Progenitor cell of endocrine pancreas (in vitro differentiated cells): ENCODE results near the gene TCEA3. TPM values are rescaled to one million over a fixed set of nuclear protein-coding genes. Genes with fewer than 3 reads are reported as not detected.

Experiments
- DNase-seq: peaks from one replicate; pipeline ENCODE4 v3.0.0; 2021; ENCODE audit warnings: low spot score; ENCODE audit not compliant: unreplicated experiment
- H3K27ac Mint-ChIP-seq: 2 replicates; pipeline ENCODE4 v1.8.0; 2021; ENCODE audit warnings: mild to moderate bottlenecking, moderate library complexity, mixed read lengths
- H3K27me3 Mint-ChIP-seq: 2 replicates; pipeline ENCODE4 v1.8.0; 2021; ENCODE audit warnings: mixed read lengths
- H3K36me3 Mint-ChIP-seq: 2 replicates; pipeline ENCODE4 v1.8.0; 2022; ENCODE audit warnings: mixed read lengths; ENCODE audit not compliant: insufficient read depth
- H3K4me1 Mint-ChIP-seq: 2 replicates; pipeline ENCODE4 v1.8.0; 2021; ENCODE audit warnings: low read depth, mixed read lengths
- H3K4me3 Mint-ChIP-seq: 2 replicates; pipeline ENCODE4 v1.8.0; 2021; ENCODE audit warnings: low read depth, mild to moderate bottlenecking, moderate library complexity, mixed read lengths
- H3K9me3 Mint-ChIP-seq: 2 replicates; pipeline ENCODE4 v1.8.0; 2021; ENCODE audit warnings: low read depth, mixed read lengths
- total RNA-seq: library from RNA; stranded (reverse); gene quantifications from 2 replicates; pipeline ENCODE4 v1.2.1, GENCODE V29; 2021
- TF ChIP-seq, protein P1 (sequence below): fragments of 200-600 bp; sonication (generic); IDR thresholded peaks from one replicate; pipeline ENCODE4 v1.5.0; 2021; ENCODE audit warnings: antibody characterized with exemption, mild to moderate bottlenecking; ENCODE audit not compliant: unreplicated experiment

Gene TCEA3
- total RNA-seq, 1 donor from 2014 or later = 12.9 TPM

DNA sequence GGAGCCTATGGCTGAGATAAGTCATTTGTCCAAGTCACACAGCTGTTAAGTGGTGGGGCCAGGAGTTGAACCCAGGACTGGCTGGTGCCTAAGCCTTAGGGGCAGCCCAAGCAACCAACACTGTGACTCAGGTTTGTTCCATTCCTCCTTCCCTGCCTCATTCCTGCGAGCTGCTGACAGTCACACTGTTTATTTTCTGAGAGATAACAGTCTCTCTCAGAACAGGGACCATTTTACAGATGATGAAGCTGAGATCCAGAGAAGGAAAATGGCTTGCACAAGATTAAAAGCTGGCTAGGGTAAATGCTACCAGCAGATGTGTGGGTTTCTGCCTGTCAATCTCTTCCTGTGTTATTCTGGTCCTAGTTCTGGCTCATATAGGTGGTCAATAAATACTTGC, 24.3 kb upstream of the TCEA3 start:
- Mint-ChIP-seq H3K4me3 (no peak overlapping the region), H3K36me3 (peaks cover 2% of the 10 kb centered on the region), H3K27me3 (no peaks in the 10 kb centered on the region), H3K4me1 (no peaks in the 10 kb centered on the region), H3K27ac (no peak overlapping the region), H3K9me3 (no peaks in the 10 kb centered on the region)
- DNase-seq = no peak
- TF ChIP-seq, protein P1, sequence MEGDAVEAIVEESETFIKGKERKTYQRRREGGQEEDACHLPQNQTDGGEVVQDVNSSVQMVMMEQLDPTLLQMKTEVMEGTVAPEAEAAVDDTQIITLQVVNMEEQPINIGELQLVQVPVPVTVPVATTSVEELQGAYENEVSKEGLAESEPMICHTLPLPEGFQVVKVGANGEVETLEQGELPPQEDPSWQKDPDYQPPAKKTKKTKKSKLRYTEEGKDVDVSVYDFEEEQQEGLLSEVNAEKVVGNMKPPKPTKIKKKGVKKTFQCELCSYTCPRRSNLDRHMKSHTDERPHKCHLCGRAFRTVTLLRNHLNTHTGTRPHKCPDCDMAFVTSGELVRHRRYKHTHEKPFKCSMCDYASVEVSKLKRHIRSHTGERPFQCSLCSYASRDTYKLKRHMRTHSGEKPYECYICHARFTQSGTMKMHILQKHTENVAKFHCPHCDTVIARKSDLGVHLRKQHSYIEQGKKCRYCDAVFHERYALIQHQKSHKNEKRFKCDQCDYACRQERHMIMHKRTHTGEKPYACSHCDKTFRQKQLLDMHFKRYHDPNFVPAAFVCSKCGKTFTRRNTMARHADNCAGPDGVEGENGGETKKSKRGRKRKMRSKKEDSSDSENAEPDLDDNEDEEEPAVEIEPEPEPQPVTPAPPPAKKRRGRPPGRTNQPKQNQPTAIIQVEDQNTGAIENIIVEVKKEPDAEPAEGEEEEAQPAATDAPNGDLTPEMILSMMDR = no peak

DNA sequence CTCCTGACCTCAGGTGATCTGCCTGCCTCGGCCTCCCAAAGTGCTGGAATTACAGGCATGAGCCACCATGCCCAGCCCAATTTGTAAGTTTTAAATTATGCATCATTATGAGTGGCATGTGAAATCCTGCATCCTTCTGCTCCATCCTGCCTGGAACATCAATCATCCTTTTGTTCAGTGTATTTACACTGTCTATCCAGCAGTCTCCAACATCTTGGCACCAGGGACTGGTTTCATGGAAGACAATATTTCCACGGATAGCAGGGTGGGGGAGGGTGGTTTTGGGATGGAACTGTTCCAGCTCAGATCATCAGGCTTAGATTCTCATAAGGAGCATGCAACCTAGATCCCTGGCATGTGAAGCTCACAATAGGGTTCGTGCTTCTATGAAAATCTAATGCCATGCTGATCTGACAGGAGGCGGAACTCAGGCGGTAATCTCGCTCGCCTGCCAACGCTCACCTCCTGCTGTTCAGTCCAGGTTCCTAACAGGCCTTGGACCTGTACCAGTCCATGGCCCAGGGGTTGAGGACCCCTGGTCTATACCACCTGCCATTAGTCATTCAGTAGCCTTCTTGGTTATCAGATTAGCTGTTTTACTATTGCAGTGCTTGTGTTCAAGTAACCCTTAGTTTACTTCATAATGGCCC, 22.2 kb upstream of the TCEA3 start:
- TF ChIP-seq, protein P1 = no peak
- Mint-ChIP-seq H3K36me3 (peaks cover 8% of the 10 kb centered on the region), H3K9me3 (no peaks in the 10 kb centered on the region), H3K4me3 (no peak overlapping the region), H3K27ac (no peak overlapping the region), H3K27me3 (no peaks in the 10 kb centered on the region), H3K4me1 (no peaks in the 10 kb centered on the region)
- DNase-seq = no peak

DNA sequence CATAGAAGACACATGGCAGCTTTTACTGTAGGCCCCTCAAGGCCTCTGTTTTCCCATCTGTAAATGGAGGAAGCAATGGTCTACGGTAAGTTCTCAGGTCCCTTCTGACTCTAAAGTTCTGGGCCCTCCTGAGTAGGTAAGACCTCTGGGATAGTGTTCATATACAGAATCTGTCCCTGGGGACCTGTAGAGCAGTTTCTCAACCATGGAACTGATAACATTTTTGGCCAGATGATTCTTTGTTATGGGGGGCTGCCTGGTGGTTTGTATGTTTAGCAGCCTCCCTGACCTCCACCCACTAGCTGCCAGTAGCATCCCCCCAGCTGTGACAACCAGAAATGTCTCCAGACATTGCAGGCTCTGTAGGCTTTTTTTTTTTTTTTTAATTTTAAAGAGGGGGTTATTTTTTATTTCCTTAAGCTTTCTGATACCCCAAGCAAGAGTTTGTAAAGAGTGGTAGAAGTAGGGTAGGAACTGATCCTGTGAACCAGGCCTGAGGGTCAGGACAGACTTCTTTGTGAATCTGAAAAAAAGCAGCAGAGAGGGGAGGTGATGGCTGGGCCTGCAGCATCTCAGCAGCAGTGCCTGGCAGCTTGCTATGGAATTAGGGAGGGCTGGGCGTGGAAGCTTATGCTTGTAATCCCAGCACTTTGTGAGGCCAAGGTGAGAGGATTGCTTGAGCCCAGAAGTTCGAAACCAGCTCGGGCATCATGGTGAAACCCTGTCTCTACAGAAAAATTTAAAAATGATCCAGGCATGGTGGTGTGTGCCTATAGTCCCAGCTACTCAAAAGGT, 20.2 kb upstream of the TCEA3 start:
- Mint-ChIP-seq H3K4me1 (no peaks in the 10 kb centered on the region), H3K4me3 (no peak overlapping the region), H3K27me3 (no peaks in the 10 kb centered on the region), H3K9me3 (no peaks in the 10 kb centered on the region), H3K27ac (no peak overlapping the region), H3K36me3 (peaks cover 9% of the 10 kb centered on the region)
- TF ChIP-seq, protein P1 = no peak
- no peak for DNase-seq

DNA sequence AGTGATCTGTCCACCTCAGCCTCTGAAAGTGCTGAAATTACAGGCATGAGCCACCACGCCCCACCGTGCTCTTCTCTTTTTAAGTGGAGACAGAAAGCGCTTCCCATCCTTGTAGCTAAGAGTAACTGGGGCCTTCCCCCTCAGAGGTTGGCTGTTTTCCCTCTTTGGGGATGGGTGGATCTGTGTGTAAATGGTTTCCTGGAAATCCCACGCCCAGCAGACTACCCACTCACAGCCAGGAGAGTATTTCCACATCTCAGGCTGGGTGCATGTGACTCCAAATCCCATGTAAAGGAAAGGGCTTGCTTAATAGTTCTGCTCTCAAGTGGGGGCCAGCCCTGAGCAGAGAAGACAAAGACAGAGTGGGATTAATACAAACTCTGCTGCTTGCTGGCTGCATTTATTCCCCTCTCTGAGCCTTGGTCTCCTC, 19.6 kb upstream of the TCEA3 start:
- peaks cover 11% of the 10 kb centered on the region for H3K36me3 Mint-ChIP-seq
- H3K9me3 Mint-ChIP-seq = no peaks in the 10 kb centered on the region
- TF ChIP-seq, protein P1 = no peak
- H3K4me3 Mint-ChIP-seq = no peak overlapping the region
- H3K27ac Mint-ChIP-seq = no peak overlapping the region
- no peaks in the 10 kb centered on the region for H3K4me1 Mint-ChIP-seq
- no peaks in the 10 kb centered on the region for H3K27me3 Mint-ChIP-seq
- DNase-seq = no peak

DNA sequence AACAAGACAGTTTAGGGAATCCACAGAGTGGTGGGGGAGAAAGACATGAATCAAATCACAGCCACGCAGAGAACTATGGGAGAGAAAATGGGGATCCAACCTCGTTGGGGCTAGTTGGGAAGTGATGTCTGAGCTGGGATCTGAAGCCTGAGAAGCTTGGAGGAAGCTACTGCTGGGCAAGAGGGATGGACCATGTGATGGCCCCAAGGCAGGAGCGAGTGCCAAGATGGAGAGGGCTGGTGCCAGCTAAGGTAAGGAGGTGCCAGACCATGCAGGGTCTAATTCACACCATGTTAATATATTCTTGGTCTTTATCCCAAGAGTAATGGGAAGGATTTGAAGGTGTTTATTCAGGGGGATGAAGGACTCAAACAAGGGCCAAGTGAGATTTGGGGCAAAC, 18.2 kb upstream of the TCEA3 start:
- H3K4me1 Mint-ChIP-seq = no peaks in the 10 kb centered on the region
- TF ChIP-seq, protein P1 = no peak
- H3K9me3 Mint-ChIP-seq = no peaks in the 10 kb centered on the region
- DNase-seq = no peak
- no peaks in the 10 kb centered on the region for H3K27me3 Mint-ChIP-seq
- peaks cover 16% of the 10 kb centered on the region for H3K36me3 Mint-ChIP-seq
- no peak overlapping the region for H3K4me3 Mint-ChIP-seq
- H3K27ac Mint-ChIP-seq = no peak overlapping the region
